AG04450 (cell line): ENCODE measurements around the gene SIPA1L3. TPM values are rescaled to one million over a fixed set of nuclear protein-coding genes. Genes with fewer than 3 reads are reported as not detected.

Experiments
- CTCF ChIA-PET: fragments of 300-600, 350-600 bp; formaldehyde crosslinking; extraction: SDS; loops from one replicate; lab custom pipeline; 2022; ENCODE audit warnings: antibody characterized with exemption, inconsistent platforms; lab: Charles Lee
- POLR2A ChIA-PET: fragments of 350-600 bp; formaldehyde crosslinking; extraction: SDS; loops from one replicate; lab custom pipeline; 2021; ENCODE audit warnings: antibody characterized with exemption, inconsistent platforms; lab: Yijun Ruan, JAX
- DNase-seq: peaks from one replicate; pipeline ENCODE4 v3.0.0-alpha.2; 2011; ENCODE audit warnings: low read depth, low spot score
- H3K27ac ChIP-seq: one replicate; pipeline ENCODE4 v1.5.1; 2012; ENCODE audit warnings: low read depth, low read length, control low read depth
- H3K27me3 ChIP-seq: one replicate; pipeline ENCODE4 v1.6.0; 2012; ENCODE audit warnings: low read length; ENCODE audit not compliant: control insufficient read depth, insufficient read depth
- H3K4me3 ChIP-seq: 2 replicates; pipeline ENCODE4 v1.5.1; 2011; ENCODE audit warnings: mild to moderate bottlenecking, low read depth, low read length, control low read depth
- H3K9me3 ChIP-seq: 2 replicates; pipeline ENCODE4 v1.5.1; 2012; ENCODE audit warnings: low read length; ENCODE audit not compliant: control insufficient read depth, insufficient read depth
- CTCF ChIP-seq: IDR thresholded peaks from 2 replicates; pipeline ENCODE4 v1.5.1; 2011; ENCODE audit warnings: low read depth, low read length, control low read depth, inconsistent platforms
- polyA plus RNA-seq: library from polyadenylated mRNA; depleted of rRNA; stranded (reverse); fragments of >200 nt; gene quantifications from 2 replicates; pipeline ENCODE4 v1.2.3, GENCODE V29; 2011

SIPA1L3 gene
- polyA plus RNA-seq, 1 experiment = 4.9 TPM

GRCh38 chr19:37963190-37963936 lies 56.4 kb downstream of the SIPA1L3 start:
- POLR2A ChIA-PET = interaction anchor here (1.1 kb wide), 1 partner anchor 55 kb away, joined by 3 read pairs; no protein-coding TSS in a partner anchor
- peak overlapping the region; percentile 68 for H3K27ac ChIP-seq
- DNase-seq = no peak

GRCh38 chr19:37964109-37964508 lies 57.1 kb downstream of the SIPA1L3 start:
- peaks cover 14% of the 10 kb centered on the region for H3K9me3 ChIP-seq
- DNase-seq = no peak
- H3K4me3 ChIP-seq = no peak overlapping the region
- CTCF ChIA-PET = no interaction called here
- no peak overlapping the region for H3K27ac ChIP-seq
- TF ChIP-seq CTCF = no peak
- no peaks in the 10 kb centered on the region for H3K27me3 ChIP-seq
- POLR2A ChIA-PET = interaction anchor here (1.1 kb wide), 1 partner anchor 56 kb away, joined by 3 read pairs; no protein-coding TSS in a partner anchor

More at GRCh38 chr19:37963190-37963936, 56.4 kb downstream of the SIPA1L3 start:
- H3K9me3 ChIP-seq = peaks cover 14% of the 10 kb centered on the region
- no peaks in the 10 kb centered on the region for H3K27me3 ChIP-seq
- CTCF ChIA-PET = interaction anchor here (1.2 kb wide), 1 partner anchor 24 kb away, joined by 3 read pairs; no protein-coding TSS in a partner anchor
- no peak for TF ChIP-seq CTCF
- no peak overlapping the region for H3K4me3 ChIP-seq

- no peak for DNase-seq
- Histone ChIP-seq H3K9me3 (peaks cover 14% of the 10 kb centered on the region), H3K27me3 (no peaks in the 10 kb centered on the region), H3K4me3 (no peak overlapping the region), H3K27ac (peak overlapping the region; percentile 52)
- TF ChIP-seq CTCF = no peak
- CTCF ChIA-PET = no interaction called here
- POLR2A ChIA-PET = interaction anchor here (0.6 kb wide), 1 partner anchor 23 kb away, joined by 6 read pairs; no protein-coding TSS in a partner anchor
Observed at GRCh38 chr19:37966211-37966661, 59.2 kb downstream of the SIPA1L3 start.

GRCh38 chr19:37966662-37967231 lies 59.7 kb downstream of the SIPA1L3 start:
- CTCF ChIA-PET = no interaction called here
- POLR2A ChIA-PET = interaction anchor here (0.6 kb wide), 1 partner anchor 22 kb away, joined by 6 read pairs; no protein-coding TSS in a partner anchor
- H3K9me3 ChIP-seq = peaks cover 15% of the 10 kb centered on the region
- H3K27ac ChIP-seq = peak overlapping the region; percentile 21
- no peak for TF ChIP-seq CTCF
- H3K27me3 ChIP-seq = no peaks in the 10 kb centered on the region
- H3K4me3 ChIP-seq = no peak overlapping the region
- no peak for DNase-seq
